DMS 273 treated with DMSO at 0.1 percent for 48 hours (cell line): Measurements from ENCODE around the gene PKD1L1.

ENCODE experiments used
- DNase-seq: peaks from one replicate; lab custom pipeline; 2025; lab: John Stamatoyannopoulos, UW

The PKD1L1 gene

GRCh38 chr7:47734949-47735291, 213.3 kb downstream of the PKD1L1 start:
- no peak for DNase-seq

GRCh38 chr7:47734287-47734948, 213.8 kb downstream of the PKD1L1 start:
- DNase-seq, result no peak

GRCh38 chr7:47730142-47730541, 218.1 kb downstream of the PKD1L1 start:
- no peak for DNase-seq

GRCh38 chr7:47726047-47726726, 222.1 kb downstream of the PKD1L1 start:
- DNase-seq, result no peak

- DNase-seq, result no peak
Observed at GRCh38 chr7:47725031-47725780, 223.1 kb downstream of the PKD1L1 start.
